Endothelial cell of umbilical vein (primary cell): ENCODE data around the gene MCTP2. TPM values are rescaled to one million over a fixed set of nuclear protein-coding genes. Genes with fewer than 3 reads are reported as not detected.

Experiments used
- BruUV-seq: library from RNA; stranded (reverse); fragments of 400-500 nt; replicated peaks from 2 replicates; lab custom pipeline; 2021; lab: Mats Ljungman, UMichigan
- CTCF ChIA-PET: fragments of 300-600, 350-600 bp; sonication (Branson Sonifier 250); formaldehyde crosslinking; loops from one replicate; lab custom pipeline; 2021; ENCODE audit warnings: antibody characterized with exemption, inconsistent platforms; lab: Charles Lee
- POLR2A ChIA-PET: fragments of 300-600, 350-600 bp; sonication (Branson Sonifier 250); formaldehyde crosslinking; loops from one replicate; lab custom pipeline; 2021; ENCODE audit warnings: antibody characterized with exemption, inconsistent platforms; lab: Charles Lee
- DNase-seq: peaks from one replicate; pipeline ENCODE4 v3.0.0-alpha.2; 2011; ENCODE audit warnings: low read depth, low spot score
- FAIRE-seq: peaks from 2 replicates; lab custom pipeline; 2011; peaks lifted over from hg19 to GRCh38; lab: Jason Lieb, UNC
- H2AFZ ChIP-seq: 2 replicates; pipeline ENCODE4 v1.6.0; 2012; ENCODE audit warnings: low read depth, low read length, control low read depth, inconsistent platforms
- H3K27ac ChIP-seq: 2 replicates; pipeline ENCODE4 v1.5.1; 2011; ENCODE audit warnings: low read depth, mild to moderate bottlenecking, control low read depth, low read length, moderate library complexity; ENCODE audit not compliant: insufficient read depth
- H3K27me3 ChIP-seq, 2 experiments: 2 replicates each; pipeline versions ENCODE4 v1.6.0 to v1.6.1; 2011; ENCODE audit warnings: low read length in 2 of 2, mixed read lengths in 1 of 2; ENCODE audit not compliant: control insufficient read depth in 2 of 2, insufficient read depth in 2 of 2
- H3K36me3 ChIP-seq, 2 experiments: 2 replicates in 1 of 2; 3 replicates in 1 of 2; pipeline ENCODE4 v1.5.1; 2011; ENCODE audit warnings: low read length in 2 of 2, mild to moderate bottlenecking in 1 of 2, moderate library complexity in 1 of 2; ENCODE audit not compliant: control insufficient read depth in 2 of 2, insufficient read depth in 2 of 2; ENCODE audit errors: extremely low read depth in 1 of 2
- H3K4me1 ChIP-seq: 3 replicates; pipeline ENCODE4 v1.5.1; 2011; ENCODE audit warnings: mild to moderate bottlenecking, low read length; ENCODE audit not compliant: control insufficient read depth, insufficient read depth; ENCODE audit errors: extremely low read depth
- H3K4me2 ChIP-seq: 2 replicates; pipeline ENCODE4 v1.6.1; 2011; ENCODE audit warnings: low read length, control low read depth, mixed read lengths; ENCODE audit not compliant: insufficient read depth
- H3K4me3 ChIP-seq, 3 experiments: fragments of 200-600 bp in 1 of 3; sonication (generic), shearing (Covaris generic) in 1 of 3; replicated peaks in 1 of 3; 2 replicates each; pipeline ENCODE4 v1.5.1; 2011 to 2016; ENCODE audit warnings: control low read depth in 3 of 3, low read length in 3 of 3, mild to moderate bottlenecking in 2 of 3, inconsistent platforms in 1 of 3, low read depth in 1 of 3, moderate library complexity in 1 of 3; ENCODE audit not compliant: insufficient read depth in 1 of 3
- H3K79me2 ChIP-seq: 2 replicates; pipeline ENCODE4 v1.6.0; 2012; ENCODE audit warnings: low read length, inconsistent platforms; ENCODE audit not compliant: control insufficient read depth, insufficient read depth
- H3K9ac ChIP-seq: replicated peaks from 2 replicates; pipeline ENCODE3; 2011; ENCODE audit warnings: low read length, control low read depth; ENCODE audit not compliant: insufficient read depth; ENCODE audit errors: extremely low read depth
- H3K9me1 ChIP-seq: replicated peaks from 3 replicates; pipeline ENCODE4 v1.6.0; 2011; ENCODE audit warnings: mild to moderate bottlenecking, low read length; ENCODE audit not compliant: control insufficient read depth, insufficient read depth; ENCODE audit errors: extremely low read depth
- H3K9me3 ChIP-seq: replicated peaks from 2 replicates; pipeline ENCODE4 v1.5.1; 2012; ENCODE audit warnings: low read length, inconsistent platforms; ENCODE audit not compliant: control insufficient read depth, insufficient read depth
- H4K20me1 ChIP-seq: replicated peaks from 2 replicates; pipeline ENCODE3; 2011; ENCODE audit warnings: mild to moderate bottlenecking, low read length; ENCODE audit not compliant: control insufficient read depth, insufficient read depth; ENCODE audit errors: extremely low read depth
- EZH2 ChIP-seq: IDR thresholded peaks from 2 replicates; pipeline ENCODE4 v1.6.1; 2012; ENCODE audit warnings: borderline replicate concordance, low read depth, mild to moderate bottlenecking, moderate library complexity, low read length, inconsistent platforms; ENCODE audit not compliant: severe bottlenecking
- FOS ChIP-seq: IDR thresholded peaks from 2 replicates; pipeline ENCODE4 v1.6.1; 2011; ENCODE audit warnings: mild to moderate bottlenecking, low read length, moderate library complexity, borderline replicate concordance; ENCODE audit not compliant: insufficient read depth
- GATA2 ChIP-seq: IDR thresholded peaks from 2 replicates; pipeline ENCODE4 v1.7.0; 2011; ENCODE audit warnings: low read depth, mild to moderate bottlenecking, moderate library complexity, mixed read lengths, low read length; ENCODE audit not compliant: insufficient read length, insufficient read depth
- JUN ChIP-seq: IDR thresholded peaks from 2 replicates; pipeline ENCODE4 v1.6.1; 2011; ENCODE audit warnings: borderline replicate concordance, low read depth; ENCODE audit not compliant: insufficient read length, insufficient read depth
- MYC ChIP-seq: IDR thresholded peaks from one replicate; pipeline ENCODE4 v1.6.1; 2011; ENCODE audit warnings: mild to moderate bottlenecking, low read depth, low read length
- POLR2A ChIP-seq: IDR thresholded peaks from 2 replicates; pipeline ENCODE4 v1.6.1; 2012; ENCODE audit warnings: low read depth, mild to moderate bottlenecking, control low read depth, low read length
- POLR2AphosphoS5 ChIP-seq: IDR thresholded peaks from 2 replicates; pipeline ENCODE4 v1.6.1; 2012; ENCODE audit warnings: low read depth, mild to moderate bottlenecking, control low read depth, low read length, moderate library complexity; ENCODE audit not compliant: insufficient read depth
- dilution Hi-C: fragments of 300-500 bp; cut with MboI; formaldehyde crosslinking; loops from one replicate; pipeline ENCODE4 v1.15.0; 2019; ENCODE audit warnings: low sequenced_read_pairs; ENCODE audit not compliant: extremely low pct_ligation_motif_present
- intact Hi-C: fragments of 100-400 bp; cut with micrococcal nuclease; formaldehyde crosslinking; loops from one replicate; pipeline ENCODE4 v1.10.0; 2022
- polyA plus RNA-seq, 4 experiments: library from polyadenylated mRNA; depleted of rRNA in 3 of 4; stranded (reverse) in 3 of 4; unstranded in 1 of 4; fragments of >200 nt; gene quantifications; 2 replicates each; pipeline versions ENCODE4 v1.2.1 to v1.2.3, GENCODE V29; 2011 to 2012; ENCODE audit warnings: missing spikeins in 1 of 4
- total RNA-seq: library from RNA; stranded (reverse); gene quantifications from 2 replicates; pipeline ENCODE4 v1.2.3, GENCODE V29; 2021
- TF ChIP-seq, protein P1 (sequence below), 2 donors: IDR thresholded peaks; 1 replicate in 1 of 2; 2 replicates in 1 of 2; pipeline ENCODE4 v1.5.1; 2011; ENCODE audit warnings: low read length in 2 of 2, mild to moderate bottlenecking in 2 of 2, moderate library complexity in 2 of 2, control low read depth in 1 of 2, inconsistent platforms in 1 of 2, low read depth in 1 of 2; ENCODE audit not compliant: insufficient read depth in 1 of 2; ENCODE audit errors: extremely low read depth in 1 of 2
- TF ChIP-seq, protein P2 (sequence below): IDR thresholded peaks from 2 replicates; pipeline ENCODE4 v1.6.1; 2011; ENCODE audit not compliant: insufficient read depth, insufficient read length

MCTP2 gene
- total and polyA plus RNA-seq, 2 donors (not counting 3 experiments of a cell fraction or from before 2014, with no cell fraction given), result 0.01 to 0.75 TPM

DNA sequence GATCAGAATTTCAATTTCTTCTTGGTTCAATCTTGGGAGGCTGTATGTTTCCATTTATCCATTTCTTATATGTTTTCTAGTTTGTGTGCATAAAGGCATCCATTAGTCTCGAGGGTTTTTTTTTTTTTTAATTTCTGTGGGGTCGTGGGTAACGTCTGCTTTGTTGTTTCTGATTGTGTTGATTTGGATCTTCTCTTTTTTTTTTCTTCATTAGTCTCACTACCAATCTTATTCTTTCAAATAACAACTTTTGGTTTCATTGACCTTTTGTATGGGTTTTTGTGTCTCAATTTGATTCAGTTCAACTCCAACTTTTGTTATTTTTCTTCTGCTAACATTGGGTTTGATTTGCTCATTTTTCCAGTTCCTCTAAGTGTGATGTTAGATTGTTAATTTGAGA is 48.9 kb downstream of the MCTP2 start:
- intact Hi-C loops, result no loop called here
- H3K4me1 ChIP-seq, result no peaks in the 10 kb centered on the region
- H3K9me3 ChIP-seq, result no peaks in the 10 kb centered on the region
- no peak overlapping the region for H3K9ac ChIP-seq
- CTCF ChIA-PET, result no interaction called here
- no peak overlapping the region for H3K27ac ChIP-seq
- POLR2A ChIA-PET, result no interaction called here
- TF ChIP-seq EZH2 (no peak), POLR2A (no peak), JUN (no peak), FOS (no peak), POLR2AphosphoS5 (no peak), MYC (no peak), GATA2 (no peak)
- TF ChIP-seq, protein P1, sequence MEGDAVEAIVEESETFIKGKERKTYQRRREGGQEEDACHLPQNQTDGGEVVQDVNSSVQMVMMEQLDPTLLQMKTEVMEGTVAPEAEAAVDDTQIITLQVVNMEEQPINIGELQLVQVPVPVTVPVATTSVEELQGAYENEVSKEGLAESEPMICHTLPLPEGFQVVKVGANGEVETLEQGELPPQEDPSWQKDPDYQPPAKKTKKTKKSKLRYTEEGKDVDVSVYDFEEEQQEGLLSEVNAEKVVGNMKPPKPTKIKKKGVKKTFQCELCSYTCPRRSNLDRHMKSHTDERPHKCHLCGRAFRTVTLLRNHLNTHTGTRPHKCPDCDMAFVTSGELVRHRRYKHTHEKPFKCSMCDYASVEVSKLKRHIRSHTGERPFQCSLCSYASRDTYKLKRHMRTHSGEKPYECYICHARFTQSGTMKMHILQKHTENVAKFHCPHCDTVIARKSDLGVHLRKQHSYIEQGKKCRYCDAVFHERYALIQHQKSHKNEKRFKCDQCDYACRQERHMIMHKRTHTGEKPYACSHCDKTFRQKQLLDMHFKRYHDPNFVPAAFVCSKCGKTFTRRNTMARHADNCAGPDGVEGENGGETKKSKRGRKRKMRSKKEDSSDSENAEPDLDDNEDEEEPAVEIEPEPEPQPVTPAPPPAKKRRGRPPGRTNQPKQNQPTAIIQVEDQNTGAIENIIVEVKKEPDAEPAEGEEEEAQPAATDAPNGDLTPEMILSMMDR (IDR thresholded peaks at IDR 0.05; ENCODE audit: extremely low read depth in 1 of 2, insufficient read depth in 1 of 2, low read depth in 1 of 2, low read length in 2 of 2), result no peak
- TF ChIP-seq, protein P2, sequence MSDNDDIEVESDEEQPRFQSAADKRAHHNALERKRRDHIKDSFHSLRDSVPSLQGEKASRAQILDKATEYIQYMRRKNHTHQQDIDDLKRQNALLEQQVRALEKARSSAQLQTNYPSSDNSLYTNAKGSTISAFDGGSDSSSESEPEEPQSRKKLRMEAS, result no peak
- BruUV-seq, result no TSS peak
- H3K36me3 ChIP-seq, result no peaks in the 10 kb centered on the region
- no peak overlapping the region for H2AFZ ChIP-seq
- FAIRE-seq, result no peak
- no peaks in the 10 kb centered on the region for H3K79me2 ChIP-seq
- dilution Hi-C loops, result no loop called here
- H3K9me1 ChIP-seq, result no peaks in the 10 kb centered on the region
- no peaks in the 10 kb centered on the region for H4K20me1 ChIP-seq
- H3K27me3 ChIP-seq, result no peaks in the 10 kb centered on the region
- H3K4me3 ChIP-seq, result no peak overlapping the region
- no peak for DNase-seq
- no peak overlapping the region for H3K4me2 ChIP-seq
